NCI-H2196 treated with DMSO at 0.1 percent for 48 hours (cell line): ENCODE measurements around the gene FAU.

ENCODE experiments used
- DNase-seq: peaks from one replicate; lab custom pipeline; 2025; ENCODE audit not compliant: unreplicated experiment; lab: John Stamatoyannopoulos, UW

FAU gene

GRCh38 chr11:65136515-65137096 is 14.7 kb upstream of the FAU start:
- DNase-seq = no peak

GRCh38 chr11:65135633-65136145 is 13.8 kb upstream of the FAU start:
- DNase-seq = no peak

- DNase-seq = peak; percentile 99
Measured at GRCh38 chr11:65134952-65135632, 13.2 kb upstream of the FAU start.

GRCh38 chr11:65134240-65134951 is 12.5 kb upstream of the FAU start, which contains the start of gene SYVN1:
Gene SYVN1, minus strand, starts transcription at chr11:65134519. Its CDS starts 918 bp downstream, at chr11:65133601.
- peak; percentile 88 for DNase-seq

- DNase-seq = no peak
Measured at GRCh38 chr11:65133724-65134123, 11.8 kb upstream of the FAU start.

GRCh38 chr11:65132988-65133700 is 11.2 kb upstream of the FAU start:
- DNase-seq = peak; percentile 34

GRCh38 chr11:65132238-65132987 is 10.5 kb upstream of the FAU start:
- DNase-seq = no peak

- DNase-seq = no peak
Measured at GRCh38 chr11:65131895-65132237, 9.9 kb upstream of the FAU start.

- DNase-seq = no peak
Measured at GRCh38 chr11:65131417-65131776, 9.5 kb upstream of the FAU start.

- no peak for DNase-seq
Measured at GRCh38 chr11:65130631-65131416, 8.9 kb upstream of the FAU start.

- DNase-seq = no peak
Measured at GRCh38 chr11:65129649-65130441, 7.9 kb upstream of the FAU start.

- DNase-seq = no peak
Measured at GRCh38 chr11:65128182-65129145, 6.5 kb upstream of the FAU start.

- DNase-seq = no peak
Measured at GRCh38 chr11:65127473-65128181, 5.7 kb upstream of the FAU start.

GRCh38 chr11:65126624-65127274 is 4.8 kb upstream of the FAU start:
- DNase-seq = no peak

- DNase-seq = no peak
Measured at GRCh38 chr11:65125197-65126056, 3.5 kb upstream of the FAU start.
